HEK293T (cell line): ENCODE measurements around the gene LCORL.

Experiments used
- CTCF ChIA-PET: fragments of 350-600 bp; formaldehyde crosslinking; extraction: SDS; loops from one replicate; lab custom pipeline; 2021; ENCODE audit warnings: antibody characterized with exemption, inconsistent platforms; lab: Yijun Ruan, JAX
- POLR2A ChIA-PET: fragments of 350-600 bp; formaldehyde crosslinking; extraction: SDS; loops from one replicate; lab custom pipeline; 2020; ENCODE audit warnings: antibody characterized with exemption, inconsistent platforms; lab: Yijun Ruan, JAX
- DNase-seq: peaks from one replicate; pipeline ENCODE4 v3.0.0; 2012; ENCODE audit warnings: mixed read lengths; ENCODE audit errors: extremely low spot score
- ARNT ChIP-seq: fragments of 450-650 bp; IDR thresholded peaks from 2 replicates; pipeline ENCODE4 v1.6.1; 2017; ENCODE audit warnings: mild to moderate bottlenecking
- BHLHE40 ChIP-seq: fragments of 450-650 bp; IDR thresholded peaks from 2 replicates; pipeline ENCODE4 v1.6.1; 2016; ENCODE audit warnings: mild to moderate bottlenecking, moderate library complexity, borderline replicate concordance
- CTBP1 ChIP-seq: fragments of 450-650 bp; IDR thresholded peaks from 2 replicates; pipeline ENCODE4 v1.6.1; 2016; ENCODE audit warnings: borderline replicate concordance
- ELF4 ChIP-seq: fragments of 450-650 bp; IDR thresholded peaks from 2 replicates; pipeline ENCODE4 v1.6.1; 2017; ENCODE audit warnings: antibody characterized with exemption
- FOXA1 ChIP-seq: fragments of 450-650 bp; IDR thresholded peaks from 2 replicates; pipeline ENCODE4 v1.6.1; 2016; ENCODE audit warnings: mild to moderate bottlenecking
- FOXK2 ChIP-seq: fragments of 450-650 bp; IDR thresholded peaks from 2 replicates; pipeline ENCODE4 v1.6.1; 2016; ENCODE audit warnings: mild to moderate bottlenecking
- FOXM1 ChIP-seq: fragments of 450-650 bp; IDR thresholded peaks from 2 replicates; pipeline ENCODE4 v1.6.1; 2017; ENCODE audit warnings: mild to moderate bottlenecking, borderline replicate concordance
- HDGF ChIP-seq: fragments of 450-650 bp; IDR thresholded peaks from 2 replicates; pipeline ENCODE4 v1.6.1; 2017; ENCODE audit warnings: antibody characterized with exemption, borderline replicate concordance
- L3MBTL2 ChIP-seq: fragments of 450-650 bp; conservative IDR thresholded peaks from 2 replicates; pipeline ENCODE4 v1.6.1; 2016; ENCODE audit warnings: mild to moderate bottlenecking
- LEF1 ChIP-seq: fragments of 450-650 bp; IDR thresholded peaks from 2 replicates; pipeline ENCODE4 v1.6.1; 2017; ENCODE audit warnings: mild to moderate bottlenecking, borderline replicate concordance
- NFRKB ChIP-seq: fragments of 450-650 bp; IDR thresholded peaks from 2 replicates; pipeline ENCODE4 v1.6.1; 2016; ENCODE audit warnings: mild to moderate bottlenecking, moderate library complexity
- PKNOX1 ChIP-seq: fragments of 450-650 bp; IDR thresholded peaks from 2 replicates; pipeline ENCODE4 v1.6.1; 2016
- SP1 ChIP-seq: fragments of 450-650 bp; IDR thresholded peaks from 2 replicates; pipeline ENCODE4 v1.6.1; 2017
- SUZ12 ChIP-seq: fragments of 450-650 bp; IDR thresholded peaks from 2 replicates; pipeline ENCODE4 v1.6.1; 2016; ENCODE audit warnings: mild to moderate bottlenecking
- TARDBP ChIP-seq: fragments of 450-650 bp; IDR thresholded peaks from 2 replicates; pipeline ENCODE4 v1.6.1; 2016
- ZNF384 ChIP-seq: fragments of 450-650 bp; IDR thresholded peaks from 2 replicates; pipeline ENCODE4 v1.6.1; 2016

LCORL gene

DNA sequence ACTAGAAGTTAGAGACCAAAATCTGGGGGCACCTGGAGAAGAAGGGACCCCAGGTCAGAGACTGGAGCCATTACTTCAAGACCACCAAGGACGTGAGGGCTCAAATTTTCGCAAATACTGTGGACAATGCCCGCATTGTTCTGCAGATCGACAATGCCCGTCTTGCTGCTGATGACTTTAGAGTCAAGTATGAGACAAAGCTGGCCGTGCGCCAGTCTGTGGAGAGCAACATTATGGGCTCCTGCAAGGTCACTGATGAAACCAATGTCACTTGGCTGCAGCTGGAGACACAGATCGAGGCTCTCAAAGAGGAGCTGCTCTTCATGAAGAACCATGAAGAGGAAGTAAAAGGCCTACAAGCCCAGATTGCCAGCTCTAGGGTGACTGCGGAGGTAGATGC lies 109.5 kb downstream of the LCORL start:
- CTCF ChIA-PET: no interaction called here

DNA sequence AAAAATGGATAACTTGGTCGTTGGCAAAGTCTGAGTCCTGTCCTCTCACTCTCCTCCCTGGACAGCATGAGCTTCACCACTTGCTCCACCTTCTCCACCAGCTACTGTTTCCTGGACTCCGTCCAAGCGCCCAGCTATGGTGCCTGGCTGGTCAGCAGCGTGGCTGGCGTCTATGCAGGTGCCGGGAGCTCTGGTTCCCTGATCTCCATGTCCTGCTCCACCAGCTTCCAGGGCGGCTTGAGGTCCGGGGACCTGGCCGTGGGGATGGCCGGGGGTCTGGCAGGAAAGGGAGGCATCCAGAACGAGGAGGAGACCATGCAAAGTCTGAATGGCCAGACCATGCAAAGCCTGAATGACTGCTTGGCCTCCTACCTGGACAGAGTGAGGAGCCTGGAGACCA lies 109.9 kb downstream of the LCORL start:
- DNase-seq: no peak
- ChIA-PET POLR2A (no interaction called here), CTCF (no interaction called here)

More for the DNA sequence above, 109.5 kb downstream of the LCORL start:
- no peak for TF ChIP-seq PKNOX1
- no peak for TF ChIP-seq CTBP1
- no peak for TF ChIP-seq TARDBP
- no peak for TF ChIP-seq FOXM1
- TF ChIP-seq LEF1: no peak
- TF ChIP-seq ARNT: no peak
- TF ChIP-seq BHLHE40: no peak
- no peak for TF ChIP-seq NFRKB
- TF ChIP-seq HDGF: no peak
- TF ChIP-seq L3MBTL2: no peak
- TF ChIP-seq SP1: no peak
- no peak for TF ChIP-seq FOXA1
- no peak for TF ChIP-seq SUZ12
- TF ChIP-seq ELF4: no peak
- no peak for TF ChIP-seq FOXK2
- no peak for TF ChIP-seq ZNF384
- POLR2A ChIA-PET: no interaction called here
- DNase-seq: no peak

DNA sequence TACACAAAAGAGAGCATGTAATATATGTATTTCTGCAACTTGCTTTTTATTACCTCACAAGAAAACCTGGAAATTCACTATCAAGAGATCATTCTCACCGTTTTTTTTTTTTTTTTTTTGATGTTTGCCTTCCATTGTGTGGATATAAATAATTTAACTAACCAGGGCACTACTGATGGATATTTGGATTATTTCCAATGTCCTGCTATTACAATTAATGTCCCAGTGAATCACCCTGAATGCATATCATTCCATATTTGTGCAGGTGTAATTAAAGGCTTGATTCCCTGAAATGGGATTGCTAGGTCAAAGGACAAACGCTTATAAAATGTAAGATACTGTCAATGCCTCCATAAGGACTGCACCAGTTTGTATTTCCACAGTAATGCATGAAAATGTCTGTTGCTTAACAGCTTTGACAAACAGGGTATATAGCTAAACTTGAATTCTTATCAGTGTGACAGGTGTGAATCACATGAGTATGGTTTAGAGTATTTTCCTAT lies 123.0 kb downstream of the LCORL start:
- DNase-seq: no peak
- TF ChIP-seq ARNT: no peak
- no peak for TF ChIP-seq BHLHE40
- TF ChIP-seq NFRKB: no peak
- ChIA-PET CTCF (no interaction called here), POLR2A (no interaction called here)

More for the DNA sequence above, 109.9 kb downstream of the LCORL start:
- no peak for TF ChIP-seq ELF4
- no peak for TF ChIP-seq L3MBTL2
- TF ChIP-seq FOXM1: no peak
- no peak for TF ChIP-seq SUZ12
- no peak for TF ChIP-seq BHLHE40
- TF ChIP-seq TARDBP: no peak
- TF ChIP-seq FOXK2: no peak
- TF ChIP-seq SP1: no peak
- TF ChIP-seq CTBP1: no peak

DNA sequence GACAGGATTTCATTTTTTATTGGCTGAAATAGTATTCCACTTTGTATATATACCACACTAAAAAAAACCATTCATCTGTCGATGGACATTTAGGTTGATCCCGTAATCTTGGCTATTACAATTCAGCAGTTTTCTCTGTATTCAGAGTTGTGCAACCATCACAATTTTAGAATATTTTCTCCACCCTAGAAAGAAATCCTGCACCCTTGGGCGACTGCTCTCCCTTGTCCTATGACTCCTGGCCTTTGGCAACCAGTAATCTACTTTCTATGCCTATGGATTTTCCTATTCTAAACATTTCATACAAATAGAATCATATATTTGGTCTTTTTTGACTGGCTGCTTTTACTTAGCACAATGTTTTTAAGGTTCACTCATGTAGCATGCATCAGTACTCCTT lies 126.1 kb downstream of the LCORL start:
- TF ChIP-seq HDGF (no peak), CTBP1 (no peak), L3MBTL2 (no peak), ELF4 (no peak), ARNT (no peak), PKNOX1 (no peak), FOXM1 (no peak), FOXA1 (no peak), BHLHE40 (no peak), LEF1 (no peak), TARDBP (no peak), ZNF384 (no peak), SUZ12 (no peak)
- ChIA-PET CTCF (no interaction called here), POLR2A (no interaction called here)
- no peak for DNase-seq

GRCh38 chr4:17894421-17894820 lies 127.1 kb downstream of the LCORL start:
- ChIA-PET CTCF (no interaction called here), POLR2A (no interaction called here)
- TF ChIP-seq PKNOX1: no peak
- TF ChIP-seq FOXK2: no peak
- TF ChIP-seq BHLHE40: no peak
- no peak for DNase-seq

GRCh38 chr4:17889692-17890091 lies 131.9 kb downstream of the LCORL start:
- DNase-seq: no peak
- CTCF ChIA-PET: no interaction called here
- TF ChIP-seq ELF4 (no peak), SUZ12 (no peak), FOXK2 (no peak), TARDBP (no peak), ARNT (no peak), HDGF (no peak), L3MBTL2 (no peak), FOXA1 (no peak), PKNOX1 (no peak), BHLHE40 (no peak), NFRKB (no peak)
- POLR2A ChIA-PET: no interaction called here

DNA sequence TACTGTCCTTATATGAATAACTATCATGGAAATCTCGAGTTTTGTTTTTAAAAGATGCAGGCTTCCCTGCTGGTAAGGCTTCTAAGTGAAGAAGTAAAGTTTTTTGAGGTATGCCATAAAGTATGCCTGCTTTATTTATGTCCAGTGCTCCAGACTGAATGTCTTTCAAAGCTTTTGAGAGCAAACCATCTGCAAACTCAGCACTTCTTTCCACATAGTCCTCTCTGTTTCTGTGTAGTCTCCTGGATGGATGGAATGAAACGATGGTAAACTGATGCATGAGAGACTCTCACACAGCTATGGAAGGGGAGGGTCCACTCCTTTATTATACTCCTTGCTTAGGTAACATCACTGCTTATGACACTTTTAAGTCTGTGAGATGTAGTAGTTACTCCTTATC lies 137.0 kb downstream of the LCORL start:
- POLR2A ChIA-PET: no interaction called here

More for the DNA sequence above, 137.0 kb downstream of the LCORL start:
- no peak for DNase-seq
- TF ChIP-seq LEF1 (no peak), FOXM1 (no peak), L3MBTL2 (no peak), ELF4 (no peak), CTBP1 (no peak), SP1 (no peak), TARDBP (no peak), BHLHE40 (no peak), HDGF (no peak), ZNF384 (no peak), SUZ12 (no peak), ARNT (no peak), FOXA1 (no peak), NFRKB (no peak), FOXK2 (no peak), PKNOX1 (no peak)
- CTCF ChIA-PET: no interaction called here
